SK-N-SH (cell line): Measurements from ENCODE around the gene PNKD. TPM values are rescaled to one million over a fixed set of nuclear protein-coding genes. Genes with fewer than 3 reads are reported as not detected.

Source experiments
- CTCF ChIA-PET: fragments of 300-600, 350-600 bp; formaldehyde crosslinking; extraction: SDS; loops from one replicate; lab custom pipeline; 2021; lab: Yijun Ruan, JAX
- POLR2A ChIA-PET: fragments of 350-600 bp; sonication (Branson Sonifier 250); formaldehyde crosslinking; extraction: SDS; loops from one replicate; lab custom pipeline; 2020; ENCODE audit warnings: antibody characterized with exemption, inconsistent platforms; lab: Yijun Ruan, JAX
- DNase-seq: peaks from one replicate; pipeline ENCODE4 v3.0.0; 2012
- H2AFZ ChIP-seq: fragments of 200-600 bp; sonication (generic); 2 replicates; pipeline ENCODE4 v1.8.1; 2016; ENCODE audit warnings: antibody characterized with exemption, mild to moderate bottlenecking, low read depth
- H3F3A ChIP-seq: fragments of 200-600 bp; sonication (generic); replicated peaks from 2 replicates; pipeline ENCODE3; 2016; ENCODE audit warnings: antibody characterized with exemption, mild to moderate bottlenecking; ENCODE audit not compliant: insufficient read depth
- H3K27ac ChIP-seq, 2 experiments: fragments of 200-500 bp in 1 of 2; fragments of 200-600 bp in 1 of 2; sonication (Bioruptor generic) in 1 of 2; sonication (generic), shearing (Covaris generic) in 1 of 2; 2 replicates each; pipeline versions ENCODE4 v1.5.1 to v1.6.1; 2014 to 2016; ENCODE audit warnings: low read depth in 2 of 2, inconsistent platforms in 1 of 2, low read length in 1 of 2, mild to moderate bottlenecking in 1 of 2, mixed read lengths in 1 of 2
- H3K27me3 ChIP-seq: fragments of 200-600 bp; sonication (generic), shearing (Covaris generic); 2 replicates; pipeline ENCODE4 v1.6.1; 2016; ENCODE audit warnings: mixed run types; ENCODE audit not compliant: insufficient read depth
- H3K36me3 ChIP-seq, 2 experiments: fragments of 200-500 bp in 1 of 2; fragments of 200-600 bp in 1 of 2; sonication (Bioruptor generic) in 1 of 2; sonication (generic) in 1 of 2; replicated peaks in 1 of 2; 2 replicates each; pipeline versions ENCODE3 to v1.5.1; 2014 to 2016; ENCODE audit warnings: low read length in 1 of 2, mild to moderate bottlenecking in 1 of 2; ENCODE audit not compliant: insufficient read depth in 2 of 2, control insufficient read depth in 1 of 2
- H3K4me1 ChIP-seq, 2 experiments: fragments of 200-500 bp in 1 of 2; fragments of 200-600 bp in 1 of 2; sonication (Bioruptor generic) in 1 of 2; sonication (generic), shearing (Covaris generic) in 1 of 2; 2 replicates each; pipeline versions ENCODE4 v1.5.1 to v1.6.1; 2014 to 2016; ENCODE audit warnings: low read depth in 1 of 2, low read length in 1 of 2, mixed run types in 1 of 2; ENCODE audit not compliant: insufficient read depth in 2 of 2, control insufficient read depth in 1 of 2
- H3K4me2 ChIP-seq: fragments of 200-600 bp; sonication (generic), shearing (Covaris generic); 2 replicates; pipeline ENCODE4 v1.6.1; 2017; ENCODE audit warnings: mixed run types
- H3K4me3 ChIP-seq, 2 experiments: fragments of 200-500 bp in 1 of 2; fragments of 200-600 bp in 1 of 2; sonication (Bioruptor generic) in 1 of 2; sonication (generic), shearing (Covaris generic) in 1 of 2; 2 replicates each; pipeline versions ENCODE4 v1.5.1 to v1.8.1; 2014 to 2016; ENCODE audit warnings: low read depth in 2 of 2, inconsistent platforms in 1 of 2, low read length in 1 of 2, mild to moderate bottlenecking in 1 of 2, mixed read lengths in 1 of 2, moderate library complexity in 1 of 2
- H3K79me2 ChIP-seq: fragments of 200-600 bp; sonication (generic); 2 replicates; pipeline ENCODE4 v1.8.1; 2017; ENCODE audit warnings: mild to moderate bottlenecking; ENCODE audit not compliant: insufficient read depth
- H3K9ac ChIP-seq: fragments of 200-600 bp; sonication (generic); 2 replicates; pipeline ENCODE4 v1.6.1; 2017; ENCODE audit warnings: mixed run types
- H3K9me2 ChIP-seq: fragments of 200-600 bp; sonication (generic); 2 replicates; pipeline ENCODE4 v1.6.1; 2017; ENCODE audit warnings: mixed run types
- H3K9me3 ChIP-seq: fragments of 200-600 bp; sonication (generic); 2 replicates; pipeline ENCODE4 v1.6.1; 2017; ENCODE audit warnings: mixed run types, mild to moderate bottlenecking, moderate library complexity
- H4K20me1 ChIP-seq: fragments of 200-600 bp; sonication (generic); 2 replicates; pipeline ENCODE4 v1.6.1; 2017; ENCODE audit warnings: mild to moderate bottlenecking, mixed run types; ENCODE audit not compliant: insufficient read depth
- CHD2 ChIP-seq: fragments of 150-350 bp; IDR thresholded peaks from 2 replicates; pipeline ENCODE4 v1.6.1; 2018; ENCODE audit warnings: low read length; ENCODE audit not compliant: partially characterized antibody
- ELF1 ChIP-seq: IDR thresholded peaks from 2 replicates; pipeline ENCODE4 v1.4.0; 2012
- EP300 ChIP-seq, 2 experiments: IDR thresholded peaks; 2 replicates each; pipeline versions ENCODE4 v1.4.0 to v1.6.1; 2012; ENCODE audit warnings: borderline replicate concordance in 1 of 2, low read depth in 1 of 2, low read length in 1 of 2
- FOSL2 ChIP-seq: IDR thresholded peaks from 2 replicates; pipeline ENCODE4 v1.4.0; 2012; ENCODE audit warnings: low read depth, mild to moderate bottlenecking, moderate library complexity, borderline replicate concordance
- IRF3 ChIP-seq: fragments of 150-350 bp; IDR thresholded peaks from 2 replicates; pipeline ENCODE4 v1.6.1; 2016; ENCODE audit warnings: mild to moderate bottlenecking, low read depth, low read length
- MAX ChIP-seq: IDR thresholded peaks from 2 replicates; pipeline ENCODE4 v1.4.0; 2012; ENCODE audit warnings: low read depth
- MEF2A ChIP-seq: IDR thresholded peaks from 2 replicates; pipeline ENCODE4 v1.4.0; 2012; ENCODE audit warnings: low read depth, borderline replicate concordance
- MXI1 ChIP-seq: IDR thresholded peaks from 2 replicates; pipeline ENCODE4 v1.6.1; 2012; ENCODE audit warnings: mild to moderate bottlenecking, low read depth, low read length, improper control_type of control experiment
- NFIC ChIP-seq: IDR thresholded peaks from 2 replicates; pipeline ENCODE4 v1.4.0; 2012; ENCODE audit warnings: borderline replicate concordance
- PBX3 ChIP-seq: IDR thresholded peaks from 2 replicates; pipeline ENCODE4; 2012
- RXRA ChIP-seq: IDR thresholded peaks from 2 replicates; pipeline ENCODE4 v1.4.0; 2012; ENCODE audit warnings: low read depth, mild to moderate bottlenecking, borderline replicate concordance
- SIN3A ChIP-seq: IDR thresholded peaks from 2 replicates; pipeline ENCODE4 v1.6.1; 2012; ENCODE audit warnings: low read depth, mild to moderate bottlenecking, low read length, moderate library complexity, borderline replicate concordance
- TCF12 ChIP-seq: IDR thresholded peaks from 2 replicates; pipeline ENCODE4 v1.4.0; 2012
- TEAD4 ChIP-seq: IDR thresholded peaks from 2 replicates; pipeline ENCODE4 v1.4.0; 2012; ENCODE audit warnings: mild to moderate bottlenecking, borderline replicate concordance; ENCODE audit not compliant: insufficient read depth
- USF1 ChIP-seq: IDR thresholded peaks from 2 replicates; pipeline ENCODE4 v1.4.0; 2012; ENCODE audit warnings: low read depth, borderline replicate concordance
- YY1 ChIP-seq: IDR thresholded peaks from 2 replicates; pipeline ENCODE4 v1.4.0; 2012; ENCODE audit warnings: low read depth, mild to moderate bottlenecking
- ZBTB33 ChIP-seq: IDR thresholded peaks from 2 replicates; pipeline ENCODE4 v1.4.0; 2012; ENCODE audit warnings: low read depth, borderline replicate concordance
- WGBS: methylation state at CpG from one replicate; pipeline ENCODE4 v1.1.6; 2017; ENCODE audit warnings: low lambda C conversion rate; 5-methylcytosine and 5-hydroxymethylcytosine counted together
- polyA plus RNA-seq, 3 experiments: library from polyadenylated mRNA; depleted of rRNA; stranded (reverse); fragments of >200 nt; gene quantifications; 2 replicates each; pipeline ENCODE4 v1.2.3, GENCODE V29; 2012

The PNKD gene
- polyA plus RNA-seq, 1 of the 3 experiments (the other 2 are of a cell fraction), result 101 TPM

GRCh38 chr2:218328294-218328693 is 58.0 kb downstream of the PNKD start:
- POLR2A ChIA-PET, result no interaction called here
- no peaks in the 10 kb centered on the region for H3K79me2 ChIP-seq
- no peaks in the 10 kb centered on the region for H3K9me3 ChIP-seq
- H3K27me3 ChIP-seq, result no peaks in the 10 kb centered on the region
- H4K20me1 ChIP-seq, result no peaks in the 10 kb centered on the region
- no peak overlapping the region for H3K9ac ChIP-seq
- CTCF ChIA-PET, result no interaction called here
- no peaks in the 10 kb centered on the region for H3K36me3 ChIP-seq
- TF ChIP-seq ZBTB33, result no peak
- no peak for TF ChIP-seq YY1
- no peak for TF ChIP-seq MXI1
- no peak for TF ChIP-seq USF1
- TF ChIP-seq SIN3A, result no peak
- TF ChIP-seq MEF2A, result no peak
- TF ChIP-seq MAX, result no peak
- no peak for TF ChIP-seq TCF12
- no peak for TF ChIP-seq CHD2
- no peak for TF ChIP-seq IRF3
- no peak for TF ChIP-seq FOSL2
- no peak for TF ChIP-seq ELF1
- TF ChIP-seq EP300 (IDR thresholded peaks at IDR 0.05; ENCODE audit: borderline replicate concordance in 1 of 2, low read depth in 1 of 2, low read length in 1 of 2), result no peak
- no peak for TF ChIP-seq RXRA
- TF ChIP-seq PBX3, result no peak
- TF ChIP-seq TEAD4, result no peak
- TF ChIP-seq NFIC, result no peak
- H3K9me2 ChIP-seq, result no peaks in the 10 kb centered on the region
- peaks cover 7 to 14% of the 10 kb centered on the region in 2 experiments; a peak in 2 of 4 replicates for H3K4me1 ChIP-seq
- H3K4me2 ChIP-seq, result no peak overlapping the region
- DNase-seq, result no peak
- WGBS, result 95% methylated on average over 2 of the region's 2 CpGs
- H3K27ac ChIP-seq, result no peak overlapping the region
- H3K4me3 ChIP-seq, result no peak overlapping the region
- H3F3A ChIP-seq, result no peaks in the 10 kb centered on the region
- H2AFZ ChIP-seq, result no peak overlapping the region
